Endothelial cell of umbilical vein (primary cell): ENCODE measurements around the gene OR5B17. TPM values are rescaled to one million over a fixed set of nuclear protein-coding genes. Genes with fewer than 3 reads are reported as not detected.

Experiments used
- BruUV-seq: library from RNA; stranded (reverse); fragments of 400-500 nt; replicated peaks from 2 replicates; lab custom pipeline; 2021; lab: Mats Ljungman, UMichigan
- CTCF ChIA-PET: fragments of 300-600, 350-600 bp; sonication (Branson Sonifier 250); formaldehyde crosslinking; loops from one replicate; lab custom pipeline; 2021; ENCODE audit warnings: antibody characterized with exemption, inconsistent platforms; lab: Charles Lee
- POLR2A ChIA-PET: fragments of 300-600, 350-600 bp; sonication (Branson Sonifier 250); formaldehyde crosslinking; loops from one replicate; lab custom pipeline; 2021; ENCODE audit warnings: antibody characterized with exemption, inconsistent platforms; lab: Charles Lee
- DNase-seq: peaks from one replicate; pipeline ENCODE4 v3.0.0-alpha.2; 2011; ENCODE audit warnings: low read depth, low spot score
- FAIRE-seq: peaks from 2 replicates; lab custom pipeline; 2011; peaks lifted over from hg19 to GRCh38; lab: Jason Lieb, UNC
- H2AFZ ChIP-seq: 2 replicates; pipeline ENCODE4 v1.6.0; 2012; ENCODE audit warnings: low read depth, low read length, control low read depth, inconsistent platforms
- H3K27ac ChIP-seq: 2 replicates; pipeline ENCODE4 v1.5.1; 2011; ENCODE audit warnings: low read depth, mild to moderate bottlenecking, control low read depth, low read length, moderate library complexity; ENCODE audit not compliant: insufficient read depth
- H3K27me3 ChIP-seq, 2 experiments: 2 replicates each; pipeline versions ENCODE4 v1.6.0 to v1.6.1; 2011; ENCODE audit warnings: low read length in 2 of 2, mixed read lengths in 1 of 2; ENCODE audit not compliant: control insufficient read depth in 2 of 2, insufficient read depth in 2 of 2
- H3K36me3 ChIP-seq, 2 experiments: 2 replicates in 1 of 2; 3 replicates in 1 of 2; pipeline ENCODE4 v1.5.1; 2011; ENCODE audit warnings: low read length in 2 of 2, mild to moderate bottlenecking in 1 of 2, moderate library complexity in 1 of 2; ENCODE audit not compliant: control insufficient read depth in 2 of 2, insufficient read depth in 2 of 2; ENCODE audit errors: extremely low read depth in 1 of 2
- H3K4me1 ChIP-seq: 3 replicates; pipeline ENCODE4 v1.5.1; 2011; ENCODE audit warnings: mild to moderate bottlenecking, low read length; ENCODE audit not compliant: control insufficient read depth, insufficient read depth; ENCODE audit errors: extremely low read depth
- H3K4me2 ChIP-seq: 2 replicates; pipeline ENCODE4 v1.6.1; 2011; ENCODE audit warnings: low read length, control low read depth, mixed read lengths; ENCODE audit not compliant: insufficient read depth
- H3K4me3 ChIP-seq, 3 experiments: fragments of 200-600 bp in 1 of 3; sonication (generic), shearing (Covaris generic) in 1 of 3; replicated peaks in 1 of 3; 2 replicates each; pipeline ENCODE4 v1.5.1; 2011 to 2016; ENCODE audit warnings: control low read depth in 3 of 3, low read length in 3 of 3, mild to moderate bottlenecking in 2 of 3, inconsistent platforms in 1 of 3, low read depth in 1 of 3, moderate library complexity in 1 of 3; ENCODE audit not compliant: insufficient read depth in 1 of 3
- H3K79me2 ChIP-seq: 2 replicates; pipeline ENCODE4 v1.6.0; 2012; ENCODE audit warnings: low read length, inconsistent platforms; ENCODE audit not compliant: control insufficient read depth, insufficient read depth
- H3K9ac ChIP-seq: replicated peaks from 2 replicates; pipeline ENCODE3; 2011; ENCODE audit warnings: low read length, control low read depth; ENCODE audit not compliant: insufficient read depth; ENCODE audit errors: extremely low read depth
- H3K9me1 ChIP-seq: replicated peaks from 3 replicates; pipeline ENCODE4 v1.6.0; 2011; ENCODE audit warnings: mild to moderate bottlenecking, low read length; ENCODE audit not compliant: control insufficient read depth, insufficient read depth; ENCODE audit errors: extremely low read depth
- H3K9me3 ChIP-seq: replicated peaks from 2 replicates; pipeline ENCODE4 v1.5.1; 2012; ENCODE audit warnings: low read length, inconsistent platforms; ENCODE audit not compliant: control insufficient read depth, insufficient read depth
- H4K20me1 ChIP-seq: replicated peaks from 2 replicates; pipeline ENCODE3; 2011; ENCODE audit warnings: mild to moderate bottlenecking, low read length; ENCODE audit not compliant: control insufficient read depth, insufficient read depth; ENCODE audit errors: extremely low read depth
- EZH2 ChIP-seq: IDR thresholded peaks from 2 replicates; pipeline ENCODE4 v1.6.1; 2012; ENCODE audit warnings: borderline replicate concordance, low read depth, mild to moderate bottlenecking, moderate library complexity, low read length, inconsistent platforms; ENCODE audit not compliant: severe bottlenecking
- FOS ChIP-seq: IDR thresholded peaks from 2 replicates; pipeline ENCODE4 v1.6.1; 2011; ENCODE audit warnings: mild to moderate bottlenecking, low read length, moderate library complexity, borderline replicate concordance; ENCODE audit not compliant: insufficient read depth
- GATA2 ChIP-seq: IDR thresholded peaks from 2 replicates; pipeline ENCODE4 v1.7.0; 2011; ENCODE audit warnings: low read depth, mild to moderate bottlenecking, moderate library complexity, mixed read lengths, low read length; ENCODE audit not compliant: insufficient read length, insufficient read depth
- JUN ChIP-seq: IDR thresholded peaks from 2 replicates; pipeline ENCODE4 v1.6.1; 2011; ENCODE audit warnings: borderline replicate concordance, low read depth; ENCODE audit not compliant: insufficient read length, insufficient read depth
- MAX ChIP-seq: IDR thresholded peaks from 2 replicates; pipeline ENCODE4 v1.6.1; 2011; ENCODE audit not compliant: insufficient read depth, insufficient read length
- MYC ChIP-seq: IDR thresholded peaks from one replicate; pipeline ENCODE4 v1.6.1; 2011; ENCODE audit warnings: mild to moderate bottlenecking, low read depth, low read length
- POLR2A ChIP-seq: IDR thresholded peaks from 2 replicates; pipeline ENCODE4 v1.6.1; 2012; ENCODE audit warnings: low read depth, mild to moderate bottlenecking, control low read depth, low read length
- POLR2AphosphoS5 ChIP-seq: IDR thresholded peaks from 2 replicates; pipeline ENCODE4 v1.6.1; 2012; ENCODE audit warnings: low read depth, mild to moderate bottlenecking, control low read depth, low read length, moderate library complexity; ENCODE audit not compliant: insufficient read depth
- dilution Hi-C: fragments of 300-500 bp; cut with MboI; formaldehyde crosslinking; loops from one replicate; pipeline ENCODE4 v1.15.0; 2019; ENCODE audit warnings: low sequenced_read_pairs; ENCODE audit not compliant: extremely low pct_ligation_motif_present
- intact Hi-C: fragments of 100-400 bp; cut with micrococcal nuclease; formaldehyde crosslinking; loops from one replicate; pipeline ENCODE4 v1.10.0; 2022
- polyA plus RNA-seq, 4 experiments: library from polyadenylated mRNA; depleted of rRNA in 3 of 4; stranded (reverse) in 3 of 4; unstranded in 1 of 4; fragments of >200 nt; gene quantifications; 2 replicates each; pipeline versions ENCODE4 v1.2.1 to v1.2.3, GENCODE V29; 2011 to 2012; ENCODE audit warnings: missing spikeins in 1 of 4
- total RNA-seq: library from RNA; stranded (reverse); gene quantifications from 2 replicates; pipeline ENCODE4 v1.2.3, GENCODE V29; 2021
- TF ChIP-seq, protein P1 (sequence below), 2 donors: IDR thresholded peaks; 1 replicate in 1 of 2; 2 replicates in 1 of 2; pipeline ENCODE4 v1.5.1; 2011; ENCODE audit warnings: low read length in 2 of 2, mild to moderate bottlenecking in 2 of 2, moderate library complexity in 2 of 2, control low read depth in 1 of 2, inconsistent platforms in 1 of 2, low read depth in 1 of 2; ENCODE audit not compliant: insufficient read depth in 1 of 2; ENCODE audit errors: extremely low read depth in 1 of 2

Gene OR5B17
- total and polyA plus RNA-seq, 2 donors (not counting 3 experiments of a cell fraction or from before 2014, with no cell fraction given): not detected

DNA sequence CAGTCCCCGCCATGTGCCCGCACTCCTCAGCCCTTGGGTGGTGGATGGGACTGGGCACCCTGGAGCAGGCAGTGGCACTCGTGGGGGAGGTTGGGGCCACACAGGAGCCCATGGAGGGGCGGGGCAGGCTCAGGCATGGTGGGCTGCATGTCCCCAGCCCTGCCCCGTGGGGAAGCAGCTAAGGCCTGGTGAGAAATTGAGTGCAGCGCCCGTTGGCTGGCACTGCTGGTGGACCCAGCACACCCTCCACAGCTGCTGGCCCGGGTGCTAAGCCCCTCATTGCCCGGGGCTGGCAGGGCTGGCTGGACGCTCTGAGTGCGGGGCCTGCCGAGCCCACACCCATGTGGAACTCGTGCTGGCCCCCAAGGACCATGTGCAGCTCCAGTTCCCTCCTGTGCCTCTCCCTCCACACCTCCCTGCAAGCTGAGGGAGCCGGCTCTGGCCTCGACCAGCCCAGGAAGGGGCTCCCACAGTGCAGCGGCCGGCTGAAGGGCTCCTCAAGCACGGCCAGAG, 31.7 kb upstream of the OR5B17 start:
- Histone ChIP-seq H3K9ac (no peak overlapping the region), H3K4me1 (peaks cover 18% of the 10 kb centered on the region), H3K9me1 (no peaks in the 10 kb centered on the region), H3K27ac (no peak overlapping the region), H3K4me2 (no peak overlapping the region), H2AFZ (no peak overlapping the region), H4K20me1 (no peaks in the 10 kb centered on the region), H3K79me2 (no peaks in the 10 kb centered on the region), H3K4me3 (no peak overlapping the region), H3K9me3 (no peaks in the 10 kb centered on the region), H3K27me3 (no peaks in the 10 kb centered on the region), H3K36me3 (no peaks in the 10 kb centered on the region)
- DNase-seq (no peak), FAIRE-seq (no peak)
- ChIA-PET POLR2A (no interaction called here), CTCF (no interaction called here)
- TF ChIP-seq MAX: no peak
- TF ChIP-seq POLR2AphosphoS5: no peak
- no peak for TF ChIP-seq POLR2A
- TF ChIP-seq JUN: no peak
- no peak for TF ChIP-seq MYC
- no peak for TF ChIP-seq GATA2
- no peak for TF ChIP-seq FOS
- TF ChIP-seq EZH2: no peak
- TF ChIP-seq, protein P1, sequence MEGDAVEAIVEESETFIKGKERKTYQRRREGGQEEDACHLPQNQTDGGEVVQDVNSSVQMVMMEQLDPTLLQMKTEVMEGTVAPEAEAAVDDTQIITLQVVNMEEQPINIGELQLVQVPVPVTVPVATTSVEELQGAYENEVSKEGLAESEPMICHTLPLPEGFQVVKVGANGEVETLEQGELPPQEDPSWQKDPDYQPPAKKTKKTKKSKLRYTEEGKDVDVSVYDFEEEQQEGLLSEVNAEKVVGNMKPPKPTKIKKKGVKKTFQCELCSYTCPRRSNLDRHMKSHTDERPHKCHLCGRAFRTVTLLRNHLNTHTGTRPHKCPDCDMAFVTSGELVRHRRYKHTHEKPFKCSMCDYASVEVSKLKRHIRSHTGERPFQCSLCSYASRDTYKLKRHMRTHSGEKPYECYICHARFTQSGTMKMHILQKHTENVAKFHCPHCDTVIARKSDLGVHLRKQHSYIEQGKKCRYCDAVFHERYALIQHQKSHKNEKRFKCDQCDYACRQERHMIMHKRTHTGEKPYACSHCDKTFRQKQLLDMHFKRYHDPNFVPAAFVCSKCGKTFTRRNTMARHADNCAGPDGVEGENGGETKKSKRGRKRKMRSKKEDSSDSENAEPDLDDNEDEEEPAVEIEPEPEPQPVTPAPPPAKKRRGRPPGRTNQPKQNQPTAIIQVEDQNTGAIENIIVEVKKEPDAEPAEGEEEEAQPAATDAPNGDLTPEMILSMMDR (IDR thresholded peaks at IDR 0.05; ENCODE audit: extremely low read depth in 1 of 2, insufficient read depth in 1 of 2, low read depth in 1 of 2, low read length in 2 of 2): no peak
- no TSS peak for BruUV-seq
- dilution Hi-C loops: no loop called here
- intact Hi-C loops: no loop called here
